Renal pelvis (tissue), 12 donors: ENCODE measurements around the gene GLT8D1. TPM values are rescaled to one million over a fixed set of nuclear protein-coding genes. Genes with fewer than 3 reads are reported as not detected.
"Not testable (repeated sequence)": the region's sequence is repeated elsewhere in the genome, so short reads cannot be mapped to it uniquely, and the experiment has no call there.

Experiments used
- DNase-seq: peaks from one replicate; pipeline ENCODE4 v3.0.0-alpha.2; 2013
- long read RNA-seq, 16 experiments: transcript quantifications; one replicate each; lab custom pipeline, GENCODE V29; 2026
- polyA plus RNA-seq, 3 donors: library from polyadenylated mRNA; unstranded; fragments of 120-200 nt; gene quantifications; one replicate each; pipeline ENCODE4 v1.2.1, GENCODE V29; 2013; ENCODE audit not compliant: insufficient read length in 3 of 3

Gene GLT8D1
- polyA plus RNA-seq: 100 to 1,000 TPM; 122 TPM
- long read RNA-seq, donor 1, transcript GLT8D1-201 (10 exons, 1,849 nt): major isoform, 12 of 13 reads
- long read RNA-seq, donor 1, partial matches to known transcripts: 0 of 13 reads
- long read RNA-seq, donor 1, other reads (novel, unspliced or antisense): 0 of 13 reads
- long read RNA-seq, donor 2, transcript GLT8D1-201 (10 exons, 1,849 nt): major isoform, 15 of 21 reads
- long read RNA-seq, donor 2, partial matches to known transcripts: 0 of 21 reads
- long read RNA-seq, donor 2, other reads (novel, unspliced or antisense): 6 of 21 reads
- long read RNA-seq, donor 3, transcript GLT8D1-201 (10 exons, 1,849 nt): major isoform, 13 of 23 reads
- long read RNA-seq, donor 3, partial matches to known transcripts: 0 of 23 reads
- long read RNA-seq, donor 3, other reads (novel, unspliced or antisense): 5 of 23 reads
- long read RNA-seq, donor 4, transcript GLT8D1-201 (10 exons, 1,849 nt): major isoform, 9 of 16 reads
- long read RNA-seq, donor 4, partial matches to known transcripts: 0 of 16 reads
- long read RNA-seq, donor 4, other reads (novel, unspliced or antisense): 5 of 16 reads
- long read RNA-seq, donor 5, partial matches to known transcripts: 0 of 7 reads
- long read RNA-seq, donor 5, other reads (novel, unspliced or antisense): 0 of 7 reads
- long read RNA-seq, donor 6, transcript GLT8D1-201 (10 exons, 1,849 nt): major isoform, 6 of 8 reads
- long read RNA-seq, donor 6, partial matches to known transcripts: 0 of 8 reads
- long read RNA-seq, donor 6, other reads (novel, unspliced or antisense): 0 of 8 reads
- long read RNA-seq, donor 7, transcript GLT8D1-201 (10 exons, 1,849 nt): major isoform, 13 of 25 reads
- long read RNA-seq, donor 7, partial matches to known transcripts: 7 of 25 reads
- long read RNA-seq, donor 7, other reads (novel, unspliced or antisense): 0 of 25 reads
- long read RNA-seq, donor 8, transcript GLT8D1-201 (10 exons, 1,849 nt): major isoform, 12 of 13 reads
- long read RNA-seq, donor 8, partial matches to known transcripts: 0 of 13 reads
- long read RNA-seq, donor 8, other reads (novel, unspliced or antisense): 0 of 13 reads
- long read RNA-seq, donor 9, transcript GLT8D1-201 (10 exons, 1,849 nt): major isoform, 16 of 23 reads
- long read RNA-seq, donor 9, partial matches to known transcripts: 0 of 23 reads
- long read RNA-seq, donor 9, other reads (novel, unspliced or antisense): 6 of 23 reads
- long read RNA-seq, donor 10, transcript GLT8D1-201 (10 exons, 1,849 nt): major isoform, 6 of 19 reads
- long read RNA-seq, donor 10, partial matches to known transcripts: 7 of 19 reads
- long read RNA-seq, donor 10, other reads (novel, unspliced or antisense): 0 of 19 reads
- long read RNA-seq, donor 11, transcript GLT8D1-201 (10 exons, 1,849 nt): major isoform, 11 of 254 reads
- long read RNA-seq, donor 11, partial matches to known transcripts: 32 of 254 reads
- long read RNA-seq, donor 11, other reads (novel, unspliced or antisense): 208 of 254 reads
- long read RNA-seq, donor 12, transcript GLT8D1-201 (10 exons, 1,849 nt): major isoform, 11 of 21 reads
- long read RNA-seq, donor 12, partial matches to known transcripts: 0 of 21 reads
- long read RNA-seq, donor 12, other reads (novel, unspliced or antisense): 5 of 21 reads
- long read RNA-seq, donor 13, transcript GLT8D1-201 (10 exons, 1,849 nt): major isoform, 5 of 5 reads
- long read RNA-seq, donor 13, partial matches to known transcripts: 0 of 5 reads
- long read RNA-seq, donor 13, other reads (novel, unspliced or antisense): 0 of 5 reads
- long read RNA-seq, donor 14: 0 reads
- long read RNA-seq, donor 15, transcript GLT8D1-201 (10 exons, 1,849 nt): major isoform, 9 of 19 reads
- long read RNA-seq, donor 15, partial matches to known transcripts: 5 of 19 reads
- long read RNA-seq, donor 15, other reads (novel, unspliced or antisense): 5 of 19 reads
- long read RNA-seq, donor 16, transcript GLT8D1-201 (10 exons, 1,849 nt): major isoform, 19 of 601 reads
- long read RNA-seq, donor 16, partial matches to known transcripts: 561 of 601 reads
- long read RNA-seq, donor 16, other reads (novel, unspliced or antisense): 14 of 601 reads

GRCh38 chr3:52705688-52706686 lies at the start of gene GLT8D1, which contains the start of gene SPCS1:
Gene GLT8D1, minus strand, starts transcription at chr3:52705791. Its CDS starts 5,331 bp downstream, at chr3:52700460.
Gene SPCS1, plus strand, starts transcription at chr3:52706106. Its CDS starts 141 bp downstream, at chr3:52706247.
- peak; percentile 85 for DNase-seq

GRCh38 chr3:52754373-52754772 lies 48.8 kb upstream of the GLT8D1 start:
- DNase-seq: no peak

GRCh38 chr3:52752045-52752660 lies 46.6 kb upstream of the GLT8D1 start:
- no peak for DNase-seq

GRCh38 chr3:52743721-52744120 lies 38.1 kb upstream of the GLT8D1 start:
- no peak for DNase-seq

GRCh38 chr3:52743152-52743551 lies 37.6 kb upstream of the GLT8D1 start:
- no peak for DNase-seq

- peak; percentile 1 for DNase-seq
Measured at GRCh38 chr3:52742418-52743041, 36.9 kb upstream of the GLT8D1 start.

- no peak for DNase-seq
Measured at GRCh38 chr3:52739730-52740129, 34.1 kb upstream of the GLT8D1 start.

GRCh38 chr3:52733256-52733891 lies 27.8 kb upstream of the GLT8D1 start:
- DNase-seq: no peak

- no peak for DNase-seq
Measured at GRCh38 chr3:52731590-52731989, 26.0 kb upstream of the GLT8D1 start.

GRCh38 chr3:52730681-52731080 lies 25.1 kb upstream of the GLT8D1 start:
- DNase-seq: no peak

- DNase-seq: not testable (repeated sequence)
Measured at GRCh38 chr3:52728753-52729152, 23.2 kb upstream of the GLT8D1 start.

GRCh38 chr3:52724511-52724910 lies 18.9 kb upstream of the GLT8D1 start:
- no peak for DNase-seq

- DNase-seq: no peak
Measured at GRCh38 chr3:52723935-52724334, 18.3 kb upstream of the GLT8D1 start.

- no peak for DNase-seq
Measured at GRCh38 chr3:52722491-52722890, 16.9 kb upstream of the GLT8D1 start.

- DNase-seq: no peak
Measured at GRCh38 chr3:52721730-52722008, 16.1 kb upstream of the GLT8D1 start.

GRCh38 chr3:52721002-52721729 lies 15.6 kb upstream of the GLT8D1 start:
- no peak for DNase-seq

- no peak for DNase-seq
Measured at GRCh38 chr3:52719618-52720017, 14.0 kb upstream of the GLT8D1 start.
